ENCODE results near the gene DPM2.

DPM2 gene

GRCh38 chr9:127953768-127954505 is 16.3 kb upstream of the DPM2 start:
- DNase-seq: no peak

- DNase-seq: no peak
Measured at GRCh38 chr9:127953154-127953553, 15.5 kb upstream of the DPM2 start.

- no peak for DNase-seq
Measured at GRCh38 chr9:127950513-127951289, 13.0 kb upstream of the DPM2 start.

- DNase-seq: no peak
Measured at GRCh38 chr9:127949827-127950512, 12.3 kb upstream of the DPM2 start.

- DNase-seq: no peak
Measured at GRCh38 chr9:127947841-127948710, 10.4 kb upstream of the DPM2 start.

GRCh38 chr9:127946728-127947127 is 9.1 kb upstream of the DPM2 start:
- no peak for DNase-seq

- no peak for DNase-seq
Measured at GRCh38 chr9:127945942-127946341, 8.3 kb upstream of the DPM2 start.

- no peak for DNase-seq
Measured at GRCh38 chr9:127945338-127945737, 7.7 kb upstream of the DPM2 start.

- no peak for DNase-seq
Measured at GRCh38 chr9:127944586-127945218, 7.0 kb upstream of the DPM2 start.

GRCh38 chr9:127943731-127944144 is 6.1 kb upstream of the DPM2 start:
- DNase-seq: peak; percentile 78

GRCh38 chr9:127943011-127943662 is 5.5 kb upstream of the DPM2 start:
- DNase-seq: no peak

GRCh38 chr9:127942216-127943010 is 4.8 kb upstream of the DPM2 start:
- DNase-seq: no peak

- no peak for DNase-seq
Measured at GRCh38 chr9:127941961-127942215, 4.2 kb upstream of the DPM2 start.

GRCh38 chr9:127941062-127941960 is 3.7 kb upstream of the DPM2 start:
- DNase-seq: no peak

- no peak for DNase-seq
Measured at GRCh38 chr9:127940593-127940992, 2.9 kb upstream of the DPM2 start.

- DNase-seq: no peak
Measured at GRCh38 chr9:127938298-127938690, 640 bp upstream of the DPM2 start.

- DNase-seq: no peak
Measured at GRCh38 chr9:127937056-127937387, 632 bp downstream of the DPM2 start.

GRCh38 chr9:127936347-127936852 is 1.3 kb downstream of the DPM2 start:
- DNase-seq: no peak

- no peak for DNase-seq
Measured at GRCh38 chr9:127935765-127936221, 1.9 kb downstream of the DPM2 start.

- DNase-seq: no peak
Measured at GRCh38 chr9:127934986-127935385, 2.7 kb downstream of the DPM2 start.

Data from activated CD4-positive, CD25-positive, alpha-beta regulatory T cell treated with anti-CD3 and anti-CD28 coated beads, Interleukin-2, amount 50 U/mL, for 72 hours (primary cell).